Right lobe of liver (tissue), 6 donors: ENCODE results near the gene MACROD2. TPM values are rescaled to one million over a fixed set of nuclear protein-coding genes. Genes with fewer than 3 reads are reported as not detected.

ENCODE experiments used
- ATAC-seq, 4 donors: fragments of 200-7000 bp; cut with Tn5 transposase; one replicate each; pipeline ENCODE4 v1.9.1; 2020; ENCODE audit warnings: mild to moderate bottlenecking in 4 of 4, moderate library complexity in 4 of 4
- DNase-seq, 3 donors: peaks; one replicate each; pipeline ENCODE4 v3.0.0-alpha.2; 2020
- H3K27ac ChIP-seq, 3 donors: fragments of 200-600 bp; one replicate each; pipeline ENCODE4 v1.8.0; 2022
- H3K27me3 ChIP-seq, 2 donors: fragments of 200-600 bp; one replicate each; pipeline ENCODE4 v1.8.0; 2022
- H3K36me3 ChIP-seq, 4 donors: fragments of 200-600 bp; sonication (generic) in 1 of 4; one replicate each; pipeline versions ENCODE4 v1.5.1 to v1.8.0; 2017 to 2022; ENCODE audit warnings: control low read depth in 1 of 4
- H3K4me1 ChIP-seq, 4 donors: fragments of 200-600 bp; sonication (generic) in 1 of 4; one replicate each; pipeline versions ENCODE4 v1.5.1 to v1.8.0; 2017 to 2022; ENCODE audit warnings: control low read depth in 1 of 4
- H3K4me3 ChIP-seq, 3 donors: fragments of 200-600 bp; one replicate each; pipeline ENCODE4 v1.8.0; 2022
- H3K9me3 ChIP-seq, 4 donors: fragments of 200-600 bp; sonication (generic) in 1 of 4; one replicate each; pipeline versions ENCODE4 v1.5.1 to v1.8.0; 2017 to 2022; ENCODE audit warnings: control low read depth in 1 of 4
- CTCF ChIP-seq, 4 donors: fragments of 200-600 bp in 3 of 4; fragments of 450-650 bp in 1 of 4; IDR thresholded peaks; one replicate each; pipeline versions ENCODE4 v1.5.1 to v1.8.0; 2016 to 2022; ENCODE audit warnings: antibody characterized with exemption in 4 of 4, mild to moderate bottlenecking in 2 of 4
- POLR2A ChIP-seq: fragments of 450-650 bp; IDR thresholded peaks from one replicate; pipeline ENCODE4 v1.6.1; 2017; ENCODE audit warnings: antibody characterized with exemption, mild to moderate bottlenecking
- WGBS: methylation state at CpG from one replicate; pipeline ENCODE4 v1.1.6; 2018; ENCODE audit warnings: low coverage, low lambda C conversion rate; ENCODE audit not compliant: insufficient coverage; ENCODE audit errors: missing lambda C conversion rate; 5-methylcytosine and 5-hydroxymethylcytosine counted together
- intact Hi-C, 2 donors: fragments of 100-400 bp; cut with DNase I; formaldehyde crosslinking; loops; one replicate each; pipeline versions ENCODE4 v1.11.2 to v1.14.1; 2022
- total RNA-seq, 6 experiments: library from RNA; depleted of rRNA in 2 of 6; stranded (reverse); fragments of >200 nt in 2 of 6; fragmentation: NEBNext Ultra II Directional in 3 of 6; extraction: Animal tissue kit (Norgen Biotek cat#: 25700) in 3 of 6; gene quantifications; one replicate each; pipeline versions ENCODE4 v1.1.0 to v1.2.4, GENCODE V29; 2016 to 2023
- donor health status: DM: no; HTN: yes; CAD: no.
- donor health status: DM: no; HTN: no; CAD: no.
- donor health status: DM: no; HTN: no; CAD: no.
- donor health status: DM: no; HTN: yes; CAD: no.
- donor health status: DM: no; HTN: yes; CAD: no.

MACROD2 gene
- total RNA-seq, 6 experiments from 2014 or later = 1.2 to 5.5 (median 3.3) TPM

GRCh38 chr20:15071085-15071808 lies 1075.9 kb downstream of the MACROD2 start:
- 68% methylated on average over 2 of the region's 2 CpGs for WGBS

GRCh38 chr20:15072316-15072715 lies 1077.0 kb downstream of the MACROD2 start:
- intact Hi-C loops = no loop called here
- H3K4me3 ChIP-seq = no peak overlapping the region
- H3K4me1 ChIP-seq = no peaks in the 10 kb centered on the region
- no peaks in the 10 kb centered on the region for H3K27me3 ChIP-seq
- H3K27ac ChIP-seq = no peak overlapping the region
- DNase-seq (no peak), ATAC-seq (no peak)
- H3K36me3 ChIP-seq = no peaks in the 10 kb centered on the region
- no peak for TF ChIP-seq POLR2A
- no peaks in the 10 kb centered on the region for H3K9me3 ChIP-seq

More at GRCh38 chr20:15071085-15071808, 1075.9 kb downstream of the MACROD2 start:
- ATAC-seq = no peak
- H3K4me3 ChIP-seq = no peak overlapping the region
- DNase-seq = no peak
- H3K27me3 ChIP-seq = no peaks in the 10 kb centered on the region
- H3K36me3 ChIP-seq = no peaks in the 10 kb centered on the region
- no peak for TF ChIP-seq POLR2A
- TF ChIP-seq CTCF (IDR thresholded peaks at IDR 0.05) = no peak
- H3K9me3 ChIP-seq = no peaks in the 10 kb centered on the region
- H3K4me1 ChIP-seq = no peaks in the 10 kb centered on the region
- no peak overlapping the region for H3K27ac ChIP-seq
- intact Hi-C loops = no loop called here

- TF ChIP-seq CTCF (IDR thresholded peaks at IDR 0.05) (no peak), POLR2A (no peak)
- intact Hi-C loops = no loop called here
- ATAC-seq (no peak), DNase-seq (no peak)
- no peaks in the 10 kb centered on the region for H3K27me3 ChIP-seq
- no peaks in the 10 kb centered on the region for H3K9me3 ChIP-seq
- no peak overlapping the region for H3K4me3 ChIP-seq
- H3K36me3 ChIP-seq = no peaks in the 10 kb centered on the region
- H3K4me1 ChIP-seq = no peaks in the 10 kb centered on the region
- H3K27ac ChIP-seq = no peak overlapping the region
- WGBS = 75% methylated on average over 3 of the region's 3 CpGs
Measured at GRCh38 chr20:15075586-15075985, 1080.3 kb downstream of the MACROD2 start.

GRCh38 chr20:15076785-15077184 lies 1081.5 kb downstream of the MACROD2 start:
- 75% methylated on average over 1 of the region's 1 CpG for WGBS

More at GRCh38 chr20:15076785-15077184, 1081.5 kb downstream of the MACROD2 start:
- Histone ChIP-seq H3K36me3 (no peaks in the 10 kb centered on the region), H3K27me3 (no peaks in the 10 kb centered on the region), H3K4me1 (no peaks in the 10 kb centered on the region), H3K27ac (no peak overlapping the region), H3K9me3 (no peaks in the 10 kb centered on the region), H3K4me3 (no peak overlapping the region)
- DNase-seq (no peak), ATAC-seq (no peak)
- TF ChIP-seq POLR2A (no peak), CTCF (IDR thresholded peaks at IDR 0.05) (no peak)
- intact Hi-C loops = no loop called here
